GM18498 (cell line): ENCODE data around the gene COMT.
"Not testable (repeated sequence)": the region's sequence is repeated elsewhere in the genome, so short reads cannot be mapped to it uniquely, and the experiment has no call there.

Source experiments
- ATAC-seq: cut with Tn5 transposase; IDR thresholded peaks from one replicate; pipeline ENCODE4 v1.9.1; 2021; ENCODE audit warnings: mild to moderate bottlenecking, moderate library complexity; ENCODE audit not compliant: unreplicated experiment

COMT gene

DNA sequence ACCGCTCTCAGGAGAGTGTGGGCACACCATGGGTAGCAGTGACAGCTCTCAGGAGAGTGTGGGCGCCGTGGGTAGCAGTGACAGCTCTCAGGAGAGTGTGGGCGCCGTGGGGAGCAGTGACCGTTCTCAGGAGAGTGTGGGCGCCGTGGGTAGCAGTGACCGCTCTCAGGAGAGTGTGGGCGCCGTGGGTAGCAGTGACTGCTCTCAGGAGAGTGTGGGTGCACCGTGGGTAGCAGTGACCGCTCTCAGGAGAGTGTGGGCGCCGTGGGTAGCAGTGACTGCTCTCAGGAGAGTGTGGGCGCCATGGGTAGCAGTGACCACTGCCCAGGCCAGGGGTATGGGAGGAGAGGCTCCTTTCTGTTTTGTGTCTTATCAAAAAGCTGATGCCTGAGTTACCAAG lies 33.7 kb upstream of the COMT start:
- ATAC-seq: not testable (repeated sequence)

DNA sequence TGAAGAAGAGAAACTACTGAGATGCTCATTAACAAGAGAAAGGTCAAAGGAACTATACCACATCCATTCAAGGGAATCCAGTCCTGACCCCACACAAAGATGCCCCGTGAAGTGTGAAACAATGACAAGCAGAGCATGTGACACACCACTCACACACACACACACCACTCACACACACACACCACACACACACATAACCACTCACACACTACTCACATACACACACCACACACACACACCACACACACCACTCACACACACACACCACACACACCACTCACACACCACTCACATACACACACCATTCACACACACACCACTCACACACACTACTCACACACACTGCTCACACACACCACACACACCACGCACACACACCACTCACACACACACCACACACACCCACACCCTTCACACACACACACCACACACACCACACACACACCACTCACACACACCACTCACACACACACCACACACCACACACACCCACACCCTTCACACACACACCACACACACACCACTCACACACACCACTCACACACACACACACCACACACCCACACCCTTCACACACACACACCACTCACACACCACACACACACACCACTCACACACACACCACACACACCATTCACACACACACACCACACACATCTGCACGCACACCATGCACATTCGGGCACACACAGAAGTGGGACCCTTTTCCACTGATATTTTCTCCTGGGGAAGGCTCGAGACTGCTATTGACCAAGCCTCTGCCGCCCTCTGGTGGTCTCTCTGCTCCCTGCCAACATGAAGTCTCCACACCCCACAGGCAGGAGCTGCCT lies 32.0 kb upstream of the COMT start:
- no peak for ATAC-seq

DNA sequence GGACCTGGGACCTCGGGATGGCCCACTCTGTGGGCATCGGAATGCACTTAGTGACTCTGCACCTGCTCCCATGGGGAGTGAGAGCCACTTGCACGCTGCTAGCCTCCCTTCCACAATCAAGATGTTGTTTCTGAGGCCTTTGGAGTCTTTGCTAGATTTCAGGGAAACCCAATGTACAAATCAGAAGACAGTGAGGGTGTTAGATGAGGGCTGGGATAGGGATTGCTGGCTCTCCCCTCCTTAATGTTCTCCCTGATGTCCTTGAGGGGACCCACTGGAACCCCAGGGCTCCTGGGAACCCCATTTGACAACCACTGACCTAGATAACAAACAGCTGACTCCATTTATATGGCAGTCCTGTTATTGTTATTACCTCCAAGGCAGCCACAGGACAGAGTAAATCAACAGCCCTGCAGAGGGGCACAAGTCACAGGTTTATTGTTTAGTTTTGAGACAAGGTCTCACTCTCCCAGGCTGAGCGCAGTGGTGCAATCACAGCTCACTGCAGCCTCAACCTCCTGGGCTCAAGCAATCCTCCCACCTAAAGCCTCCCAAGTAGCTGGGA lies 31.3 kb upstream of the COMT start:
- ATAC-seq: no peak

DNA sequence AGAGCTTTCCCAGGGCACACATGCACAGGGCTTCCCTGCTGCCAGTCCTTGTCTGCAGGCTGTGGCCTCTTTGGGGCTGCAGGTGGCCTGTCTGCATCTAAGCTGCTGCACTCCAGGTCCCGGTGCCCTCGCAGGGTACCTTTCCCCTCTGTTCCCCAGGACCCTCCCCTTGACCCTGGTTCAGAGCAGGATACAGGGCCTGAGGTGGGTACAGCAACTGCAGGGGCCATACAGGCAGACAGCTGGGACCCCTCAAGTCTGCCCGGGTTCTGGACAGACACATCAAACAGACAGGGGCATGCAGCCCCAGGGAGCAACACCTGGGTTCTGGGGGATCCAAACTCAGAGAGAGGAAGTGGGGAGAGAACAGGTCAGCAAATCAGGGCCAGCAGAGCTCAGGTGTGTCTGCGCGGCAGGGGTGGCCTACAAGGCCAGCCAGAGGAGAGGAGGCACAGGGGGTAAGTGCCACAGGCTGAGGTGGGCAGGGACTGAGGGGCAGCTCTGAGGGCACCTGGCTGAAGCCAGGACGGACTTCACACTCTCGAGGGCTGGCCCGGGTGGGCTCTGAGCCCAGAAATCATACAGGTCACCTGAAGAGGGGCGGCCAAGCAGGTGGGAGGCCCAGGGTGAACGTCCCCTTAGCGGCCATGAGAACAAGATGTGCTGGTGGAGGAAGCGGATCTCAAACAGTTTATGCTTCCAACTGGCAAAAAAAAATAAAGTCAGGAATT lies 29.9 kb upstream of the COMT start:
- no peak for ATAC-seq

DNA sequence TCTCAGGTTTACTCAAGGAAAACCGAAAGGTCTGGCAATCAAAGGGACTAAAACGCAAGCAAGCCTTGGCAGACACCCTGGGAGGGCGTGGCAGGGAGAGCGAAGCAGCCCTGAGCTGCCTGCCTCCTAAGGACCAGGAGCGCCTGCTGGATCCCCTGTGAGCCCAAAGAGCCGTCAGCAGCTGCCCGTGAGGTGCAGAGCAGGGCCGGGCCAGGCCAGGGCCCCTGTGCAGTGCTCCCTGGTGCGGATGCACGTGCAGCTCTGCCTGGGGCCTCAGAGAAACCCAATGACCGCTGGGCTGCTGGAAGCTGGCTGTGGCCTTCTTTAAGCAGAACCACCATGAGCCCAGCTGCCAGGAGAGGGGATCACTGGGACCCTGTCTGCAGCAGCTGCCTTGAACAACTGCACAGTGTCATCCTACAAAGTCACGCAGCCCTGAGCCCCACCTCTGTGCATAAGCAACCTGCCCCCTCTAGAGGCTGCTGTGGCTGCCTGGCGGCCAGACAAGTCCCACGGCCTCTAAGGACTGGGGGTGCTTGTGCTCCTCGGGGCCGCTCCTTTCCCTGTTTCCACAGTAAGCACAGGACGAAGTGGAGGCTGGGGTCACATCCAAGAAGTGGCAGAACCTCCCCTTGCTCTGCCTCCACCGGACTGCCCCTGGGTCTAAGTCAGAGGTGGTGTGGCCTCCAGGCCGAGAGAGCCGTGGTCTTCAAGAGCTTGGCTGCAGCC lies 29.1 kb upstream of the COMT start:
- ATAC-seq: no peak

DNA sequence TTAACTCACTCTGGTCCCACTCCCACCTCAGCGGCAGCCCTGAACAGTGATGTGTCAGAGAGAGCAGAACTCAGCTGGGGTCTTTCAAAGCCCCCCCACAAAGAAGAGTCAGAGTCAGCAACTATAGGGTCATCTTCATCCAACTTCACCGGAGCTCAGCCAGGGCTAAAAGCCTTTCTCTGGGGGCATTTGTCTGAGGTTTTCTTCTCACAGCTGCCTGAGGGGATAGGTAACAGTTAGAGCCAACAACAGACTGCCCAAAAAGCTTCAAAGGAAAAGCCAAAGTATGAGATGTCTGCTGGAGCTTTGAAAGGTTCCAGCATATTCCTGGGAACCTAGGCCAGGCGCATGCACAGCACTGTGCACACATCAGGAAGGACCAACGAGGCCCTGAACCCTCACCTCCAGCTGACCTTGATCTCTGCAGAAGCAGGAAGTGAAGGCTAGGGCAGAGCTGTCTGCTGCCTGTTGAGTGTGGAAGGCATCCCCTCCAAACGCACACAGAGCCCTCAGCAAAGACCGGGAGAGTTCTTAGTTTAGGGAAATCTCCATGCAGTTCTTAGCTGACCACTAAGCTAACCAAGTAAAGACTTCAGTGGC lies 28.1 kb upstream of the COMT start:
- ATAC-seq: no peak

DNA sequence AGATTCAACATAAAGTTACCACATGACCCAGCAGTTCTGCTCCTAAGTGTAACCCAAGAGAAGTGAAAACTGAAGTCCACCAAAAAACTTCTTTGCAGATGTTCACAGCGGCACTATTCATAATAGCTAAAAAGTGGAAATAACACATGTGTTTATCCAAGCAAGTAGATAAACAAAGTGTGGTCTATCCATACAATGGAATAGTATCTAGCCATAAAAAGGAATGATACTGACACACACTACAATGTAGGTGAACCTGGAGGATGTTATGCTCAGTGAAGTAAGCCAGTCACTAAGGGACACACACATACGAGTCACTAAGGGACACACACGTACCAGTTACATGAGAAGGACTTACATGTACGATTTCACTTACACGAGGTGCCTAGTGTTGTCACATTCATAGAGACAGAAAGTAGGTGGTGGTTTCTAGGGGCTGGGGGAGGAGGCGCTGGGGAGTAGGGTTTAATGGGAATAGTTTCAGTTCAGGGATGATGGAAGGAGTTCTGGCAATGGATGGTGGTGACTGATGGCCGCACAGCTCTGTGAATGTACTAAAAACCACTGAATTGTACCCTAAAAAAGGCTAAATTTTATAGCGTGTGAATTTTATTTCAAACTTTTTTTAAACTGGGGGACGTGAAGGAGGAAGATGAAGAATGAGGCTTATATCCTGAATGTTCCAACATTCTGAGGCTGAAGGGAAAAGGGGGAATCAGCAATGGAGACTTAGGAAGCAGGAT lies 27.2 kb upstream of the COMT start:
- no peak for ATAC-seq

DNA sequence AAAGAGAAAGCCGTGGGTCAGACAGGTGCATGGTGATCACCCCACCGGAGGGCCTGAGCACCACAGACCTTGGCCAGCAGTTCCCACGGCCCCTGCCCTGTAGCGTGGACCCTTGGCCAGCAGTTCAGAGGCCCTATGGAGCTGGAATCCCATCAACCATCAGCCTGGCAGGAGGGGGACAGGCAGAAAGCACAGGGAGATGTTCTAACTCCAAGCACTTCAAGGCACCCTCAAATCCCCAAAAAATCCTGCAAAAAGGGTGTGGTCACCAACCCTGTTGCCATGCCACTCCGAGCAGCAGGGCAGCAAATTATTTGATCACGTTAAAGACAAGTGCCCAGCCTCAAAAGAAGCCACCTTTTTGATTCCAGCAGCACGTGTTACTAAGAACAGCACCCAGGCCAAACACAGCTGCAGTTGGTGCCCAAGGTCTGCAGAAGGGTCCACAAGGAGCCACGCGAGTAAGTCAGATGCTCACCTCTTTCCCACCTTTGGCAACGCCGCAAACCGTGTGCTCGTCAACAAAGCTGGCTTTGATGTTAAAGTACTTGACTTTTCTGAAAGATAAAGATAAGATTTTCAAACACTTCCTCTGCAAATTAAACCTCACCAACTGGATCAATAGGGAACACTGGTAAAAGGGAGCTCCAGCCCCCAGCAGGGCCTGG lies 26.2 kb upstream of the COMT start:
- no peak for ATAC-seq

DNA sequence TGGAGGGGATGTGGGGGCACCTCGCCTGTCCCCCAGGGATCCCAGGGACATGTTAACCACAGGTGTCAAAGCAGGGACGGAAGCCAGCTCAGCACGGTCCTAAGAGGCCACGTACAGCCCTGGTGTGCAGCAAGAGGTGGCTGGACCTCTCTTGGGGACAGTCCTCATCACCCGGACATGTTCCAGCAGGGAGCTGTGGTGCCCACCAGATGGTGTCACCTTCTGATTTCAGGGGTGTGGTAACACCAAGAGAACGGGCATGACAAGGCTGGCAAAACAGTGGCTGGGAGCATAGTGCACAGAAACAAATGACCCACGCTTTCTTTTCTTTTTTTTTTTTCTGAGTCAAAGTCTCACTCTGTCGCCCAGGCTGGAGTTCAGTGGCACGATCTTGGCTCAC lies 25.6 kb upstream of the COMT start:
- no peak for ATAC-seq

DNA sequence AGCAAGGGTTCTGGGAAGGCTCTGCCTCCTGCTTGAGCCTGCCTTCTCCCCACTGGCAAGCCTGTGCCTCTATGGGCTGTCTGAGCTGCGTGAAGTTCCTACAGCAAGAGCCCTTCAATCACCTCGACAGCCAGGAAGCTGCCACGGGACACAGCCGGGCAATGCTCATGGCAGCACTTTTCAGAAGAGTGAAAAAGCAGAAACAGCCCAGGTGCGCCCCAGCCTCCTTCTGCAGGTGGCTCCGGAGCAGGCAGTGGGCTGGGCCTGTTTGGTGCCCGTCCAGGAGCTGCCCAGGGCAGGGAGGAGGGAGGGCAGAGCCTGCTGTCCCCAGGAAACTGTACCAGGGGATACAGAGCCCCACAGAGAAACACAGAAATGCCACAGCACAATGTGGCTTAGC lies 24.6 kb upstream of the COMT start:
- ATAC-seq: no peak

DNA sequence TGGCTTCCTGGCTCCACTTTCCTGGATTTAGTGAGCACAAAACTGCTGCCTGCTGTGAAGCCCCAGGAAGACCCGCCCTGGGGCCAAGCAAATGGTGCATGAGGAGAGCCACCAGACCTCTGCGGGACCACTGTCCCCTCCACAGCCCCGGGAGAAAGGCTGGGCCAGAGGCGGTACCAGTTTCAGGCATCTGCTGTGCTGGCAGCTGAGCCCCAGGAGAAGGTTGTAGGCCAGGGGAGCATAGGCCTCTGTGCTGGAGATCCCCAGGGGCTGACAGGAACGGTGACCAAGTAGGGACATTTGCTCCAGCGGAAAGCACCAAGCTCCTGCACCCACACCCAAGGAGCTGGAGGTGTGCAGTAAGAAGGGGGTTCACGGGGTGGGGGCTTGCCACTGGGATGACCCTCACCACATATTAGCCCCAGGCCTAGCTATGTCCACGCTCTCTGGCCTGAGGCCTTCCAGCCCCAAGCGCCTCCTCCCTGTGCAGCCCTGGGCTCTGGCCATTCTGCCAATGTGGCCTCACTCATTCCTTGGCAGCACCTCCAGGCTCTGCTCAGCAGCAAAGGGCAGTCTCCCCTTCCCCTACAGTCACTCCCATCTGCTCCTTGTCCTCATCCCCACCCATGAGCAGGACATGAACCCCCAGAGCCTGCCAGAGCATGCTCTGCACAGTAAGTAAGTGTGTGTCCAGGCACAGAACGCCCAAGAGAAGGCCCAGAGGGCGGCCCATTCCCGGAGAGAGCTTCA lies 24.0 kb upstream of the COMT start:
- ATAC-seq: no peak

DNA sequence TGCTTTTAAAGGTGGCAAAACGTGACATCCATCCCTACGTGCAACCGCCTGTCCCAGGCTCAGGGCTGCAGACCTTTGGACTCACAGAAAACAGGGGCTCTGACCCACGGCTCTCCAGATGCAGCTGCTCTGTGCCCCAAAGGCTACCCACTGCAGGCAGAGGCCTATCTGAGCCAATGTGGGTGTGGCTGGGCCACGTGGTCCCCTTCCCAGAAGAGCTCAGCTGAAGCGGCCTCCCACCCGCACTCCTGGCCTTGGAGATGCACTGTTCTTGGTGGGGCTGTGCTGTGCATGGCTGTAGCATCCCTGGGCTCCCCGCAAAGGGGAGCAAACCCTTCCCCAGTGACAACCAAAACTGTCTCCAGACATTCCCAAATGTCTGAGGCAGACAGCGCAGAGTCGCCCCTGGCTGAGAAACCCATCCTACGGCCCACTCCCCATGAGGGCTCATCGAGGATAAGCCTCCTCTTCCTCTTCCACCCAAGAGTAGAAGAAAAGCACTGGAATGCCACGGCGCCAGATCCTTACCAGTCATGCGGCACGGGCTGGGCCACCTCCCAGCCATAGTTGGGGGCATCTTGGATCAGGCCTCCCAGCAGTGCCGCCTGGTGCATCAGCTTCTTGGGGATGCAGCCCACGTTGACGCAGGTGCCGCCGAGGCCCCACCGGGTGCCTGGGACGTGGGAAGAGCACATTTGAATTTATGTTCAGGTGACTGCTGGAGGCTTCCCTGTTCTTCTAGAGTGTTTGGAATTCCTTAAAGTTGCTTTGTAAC lies 23.1 kb upstream of the COMT start:
- no peak for ATAC-seq

DNA sequence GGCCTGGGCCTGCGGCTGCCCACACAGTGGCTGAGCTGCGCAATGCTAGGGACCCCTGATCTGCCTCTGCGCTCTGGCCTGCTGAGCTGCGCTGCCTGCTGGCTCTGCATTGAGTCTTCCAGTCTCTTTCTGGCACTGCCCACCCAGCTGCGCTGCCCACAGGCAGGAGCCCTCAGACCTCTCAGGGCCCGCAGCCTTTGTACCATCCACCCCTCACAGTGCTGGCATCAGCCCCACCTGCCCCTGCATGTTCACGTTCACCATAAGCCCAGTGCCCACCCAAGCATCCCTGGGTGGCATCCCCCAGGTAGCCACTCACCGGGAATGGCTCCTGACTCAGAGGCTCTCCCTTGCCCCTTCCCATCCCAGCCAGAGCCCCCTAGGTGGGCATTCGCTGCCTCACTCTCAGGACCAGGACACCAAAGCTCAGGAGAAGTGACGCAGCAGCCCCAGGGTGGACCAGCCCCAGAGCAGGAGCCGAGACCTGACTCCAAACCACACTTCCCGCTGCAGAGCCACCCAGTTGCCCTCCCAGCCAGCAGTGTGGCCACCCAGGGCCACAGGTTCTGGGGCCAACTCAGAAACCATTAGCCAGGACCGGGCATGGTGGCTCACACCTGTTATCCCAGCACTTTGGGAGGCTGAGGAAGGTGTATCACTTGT lies 21.7 kb upstream of the COMT start:
- no peak for ATAC-seq

DNA sequence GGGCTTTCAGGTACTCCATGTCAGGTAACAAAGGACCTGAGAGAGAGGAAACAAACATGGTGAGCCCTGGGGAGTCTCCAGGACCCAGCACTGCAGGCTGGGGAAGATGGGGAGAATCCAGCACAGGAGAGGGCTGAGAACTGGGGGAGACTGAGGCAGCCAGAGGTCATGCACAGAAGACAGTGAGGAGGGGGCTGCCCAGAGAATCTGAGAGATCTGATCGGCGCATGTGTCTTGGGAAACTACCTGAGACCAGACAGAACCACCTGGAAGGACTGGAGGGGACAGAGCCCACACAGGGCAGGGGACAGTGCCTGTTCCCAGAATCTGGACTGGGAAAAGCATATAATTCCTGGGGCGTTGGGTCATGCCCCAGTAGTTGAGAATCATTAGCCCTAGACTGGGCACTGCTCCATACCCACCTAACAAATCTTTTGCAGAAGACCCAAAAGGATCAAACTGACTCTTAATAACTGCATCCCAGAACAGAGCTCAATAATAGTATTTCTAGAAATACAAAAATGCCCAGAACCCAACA lies 20.0 kb upstream of the COMT start:
- ATAC-seq: no peak

DNA sequence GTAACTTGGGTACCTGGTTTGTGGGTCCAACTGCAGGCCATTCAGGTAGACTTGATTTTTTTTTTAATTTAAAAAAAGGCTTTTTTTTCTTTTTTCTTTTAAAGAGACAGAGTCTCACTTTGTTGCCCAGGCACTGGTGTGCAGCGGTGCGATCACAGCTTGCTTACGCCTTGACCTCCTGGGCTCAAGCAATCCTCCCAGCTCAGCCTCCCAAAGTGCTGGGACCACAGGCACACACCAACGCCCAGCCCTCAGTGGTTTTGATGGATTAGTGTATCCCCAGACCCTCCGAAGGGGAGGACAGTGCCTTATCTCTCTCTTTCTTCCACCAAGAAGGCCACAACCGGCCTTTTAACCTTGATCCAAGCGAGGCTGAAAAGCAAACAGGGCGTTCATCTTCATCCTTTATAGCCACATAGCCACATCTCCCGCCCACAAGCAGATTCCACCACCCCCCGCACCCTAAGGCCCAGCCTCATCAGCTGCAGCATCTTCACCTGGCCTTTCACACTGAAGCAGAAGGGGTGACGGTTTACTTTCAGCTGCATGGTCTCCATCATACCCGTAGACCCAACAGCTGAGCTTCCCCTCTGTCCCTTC lies 17.6 kb upstream of the COMT start:
- no peak for ATAC-seq

DNA sequence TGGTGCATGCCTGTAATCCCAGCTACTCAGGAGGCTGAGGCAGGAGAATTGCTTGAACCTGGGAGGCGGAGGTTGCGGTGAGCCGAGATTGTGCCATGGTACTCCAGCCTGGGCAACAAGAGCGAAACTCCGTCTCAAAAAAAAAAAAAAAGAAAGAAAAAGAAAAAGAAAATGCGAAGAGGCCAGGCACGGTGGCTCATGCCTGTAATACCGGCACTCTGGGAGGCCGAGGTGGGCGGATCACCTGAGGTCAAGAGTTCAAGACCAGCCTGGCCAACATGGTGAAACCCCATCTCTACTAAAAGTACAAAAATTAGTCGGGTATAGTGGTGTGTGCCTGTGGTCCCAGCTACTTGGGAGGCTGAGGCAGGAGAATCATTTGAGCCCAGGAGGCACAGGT lies 15.5 kb upstream of the COMT start:
- ATAC-seq: not testable (repeated sequence)

DNA sequence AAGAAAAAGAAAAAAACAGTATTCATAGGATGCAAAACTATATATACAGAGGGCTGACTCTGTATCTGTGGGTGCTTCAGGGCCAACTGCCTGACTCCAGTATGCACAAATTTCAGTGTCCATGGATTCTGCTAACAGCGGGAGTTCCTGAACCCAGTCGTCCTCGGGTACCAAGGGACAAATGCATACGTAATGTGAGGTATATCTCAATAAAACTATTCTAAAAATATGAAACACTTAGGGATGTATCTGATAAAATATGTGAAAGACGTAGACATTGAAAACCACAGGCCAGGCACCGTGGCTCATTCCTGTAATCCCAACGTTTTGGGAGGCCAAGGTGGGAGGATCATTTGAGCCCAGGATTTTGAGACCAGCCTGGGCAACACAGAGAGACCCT lies 13.9 kb upstream of the COMT start:
- no peak for ATAC-seq
